Glutamatergic neuron (in vitro differentiated cells): ENCODE results near the gene PRKG1. TPM values are rescaled to one million over a fixed set of nuclear protein-coding genes. Genes with fewer than 3 reads are reported as not detected.

Source experiments
- DNase-seq: peaks from one replicate; pipeline ENCODE4 v3.0.0; 2022
- H3K27ac Mint-ChIP-seq: one replicate; pipeline ENCODE4 v1.8.0; 2020; ENCODE audit warnings: mild to moderate bottlenecking, mixed read lengths, inconsistent platforms; ENCODE audit not compliant: unreplicated experiment
- H3K27me3 Mint-ChIP-seq: one replicate; pipeline ENCODE4 v1.8.0; 2020; ENCODE audit warnings: mild to moderate bottlenecking, moderate library complexity, mixed read lengths, inconsistent platforms; ENCODE audit not compliant: unreplicated experiment
- H3K36me3 Mint-ChIP-seq: one replicate; pipeline ENCODE4 v1.8.0; 2020; ENCODE audit warnings: mild to moderate bottlenecking, mixed read lengths, inconsistent platforms; ENCODE audit not compliant: unreplicated experiment
- H3K4me1 Mint-ChIP-seq: one replicate; pipeline ENCODE4 v1.8.0; 2020; ENCODE audit warnings: mild to moderate bottlenecking, low read depth, mixed read lengths, inconsistent platforms; ENCODE audit not compliant: unreplicated experiment
- H3K4me3 Mint-ChIP-seq: one replicate; pipeline ENCODE4 v1.8.0; 2020; ENCODE audit warnings: mild to moderate bottlenecking, mixed read lengths, inconsistent platforms; ENCODE audit not compliant: unreplicated experiment
- H3K9me3 Mint-ChIP-seq: one replicate; pipeline ENCODE4 v1.8.0; 2020; ENCODE audit warnings: mild to moderate bottlenecking, moderate library complexity, mixed read lengths, inconsistent platforms; ENCODE audit not compliant: unreplicated experiment
- total RNA-seq: library from RNA; stranded (reverse); fragmentation: NEBNext Ultra II Directional; extraction: Animal tissue kit (Norgen Biotek cat#: 25700); gene quantifications from one replicate; pipeline ENCODE4 v1.2.1, GENCODE V29; 2021; ENCODE audit not compliant: unreplicated experiment
- TF ChIP-seq, protein P1 (sequence below): fragments of 200-600 bp; sonication (generic); IDR thresholded peaks from one replicate; pipeline ENCODE4 v1.5.0; 2021; ENCODE audit not compliant: partially characterized antibody, unreplicated experiment

PRKG1 gene
- total RNA-seq, 1 donor from 2014 or later: 52.7 TPM

DNA sequence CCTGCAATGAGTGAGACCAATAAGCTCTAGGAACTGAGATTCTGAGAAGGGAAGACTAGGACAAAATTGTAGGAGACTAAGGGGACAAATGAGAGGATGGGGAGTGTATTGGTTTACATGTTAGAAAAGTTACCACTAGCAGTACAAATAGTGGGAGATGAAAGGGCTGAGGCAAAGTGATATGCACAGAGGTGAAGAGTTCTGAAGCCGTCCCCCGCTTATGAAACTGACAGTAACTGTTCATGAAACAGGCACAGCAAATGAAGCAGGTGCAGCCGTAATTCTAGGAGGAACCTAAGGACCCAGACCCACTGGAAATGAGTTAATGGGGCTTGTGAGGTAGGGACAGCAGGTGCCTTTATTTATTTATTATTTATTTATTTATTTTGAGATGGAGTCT lies 211.3 kb downstream of the PRKG1 start:
- no peak for DNase-seq
- Mint-ChIP-seq H3K4me3 (no peak overlapping the region), H3K9me3 (peaks cover under 1% of the 10 kb centered on the region), H3K4me1 (no peaks in the 10 kb centered on the region), H3K27me3 (peaks cover 3% of the 10 kb centered on the region), H3K27ac (no peak overlapping the region), H3K36me3 (peaks cover 2% of the 10 kb centered on the region)
- TF ChIP-seq, protein P1, sequence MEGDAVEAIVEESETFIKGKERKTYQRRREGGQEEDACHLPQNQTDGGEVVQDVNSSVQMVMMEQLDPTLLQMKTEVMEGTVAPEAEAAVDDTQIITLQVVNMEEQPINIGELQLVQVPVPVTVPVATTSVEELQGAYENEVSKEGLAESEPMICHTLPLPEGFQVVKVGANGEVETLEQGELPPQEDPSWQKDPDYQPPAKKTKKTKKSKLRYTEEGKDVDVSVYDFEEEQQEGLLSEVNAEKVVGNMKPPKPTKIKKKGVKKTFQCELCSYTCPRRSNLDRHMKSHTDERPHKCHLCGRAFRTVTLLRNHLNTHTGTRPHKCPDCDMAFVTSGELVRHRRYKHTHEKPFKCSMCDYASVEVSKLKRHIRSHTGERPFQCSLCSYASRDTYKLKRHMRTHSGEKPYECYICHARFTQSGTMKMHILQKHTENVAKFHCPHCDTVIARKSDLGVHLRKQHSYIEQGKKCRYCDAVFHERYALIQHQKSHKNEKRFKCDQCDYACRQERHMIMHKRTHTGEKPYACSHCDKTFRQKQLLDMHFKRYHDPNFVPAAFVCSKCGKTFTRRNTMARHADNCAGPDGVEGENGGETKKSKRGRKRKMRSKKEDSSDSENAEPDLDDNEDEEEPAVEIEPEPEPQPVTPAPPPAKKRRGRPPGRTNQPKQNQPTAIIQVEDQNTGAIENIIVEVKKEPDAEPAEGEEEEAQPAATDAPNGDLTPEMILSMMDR: no peak

DNA sequence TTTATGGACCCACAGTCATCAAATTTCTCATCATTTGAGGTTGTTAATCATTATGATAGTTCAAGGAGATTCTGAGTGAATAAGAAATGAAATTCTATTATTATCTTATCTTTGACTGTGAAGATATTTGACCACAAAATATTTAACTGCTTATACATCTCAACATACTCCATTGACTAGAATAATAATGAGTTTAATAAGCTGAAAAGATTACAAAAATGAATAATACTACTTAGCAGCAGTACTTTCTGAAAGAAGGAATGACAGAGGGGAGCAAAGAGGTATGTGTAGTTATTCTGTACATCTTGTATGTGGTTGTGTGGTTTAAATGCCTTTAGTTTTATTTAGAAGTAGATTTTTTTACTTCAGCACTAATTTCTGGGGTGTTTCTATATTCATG lies 214.2 kb downstream of the PRKG1 start:
- Mint-ChIP-seq H3K36me3 (no peaks in the 10 kb centered on the region), H3K4me3 (no peak overlapping the region), H3K27me3 (peaks cover 3% of the 10 kb centered on the region), H3K4me1 (no peaks in the 10 kb centered on the region), H3K9me3 (peaks cover 2% of the 10 kb centered on the region), H3K27ac (no peak overlapping the region)
- DNase-seq: no peak
- TF ChIP-seq, protein P1: no peak

DNA sequence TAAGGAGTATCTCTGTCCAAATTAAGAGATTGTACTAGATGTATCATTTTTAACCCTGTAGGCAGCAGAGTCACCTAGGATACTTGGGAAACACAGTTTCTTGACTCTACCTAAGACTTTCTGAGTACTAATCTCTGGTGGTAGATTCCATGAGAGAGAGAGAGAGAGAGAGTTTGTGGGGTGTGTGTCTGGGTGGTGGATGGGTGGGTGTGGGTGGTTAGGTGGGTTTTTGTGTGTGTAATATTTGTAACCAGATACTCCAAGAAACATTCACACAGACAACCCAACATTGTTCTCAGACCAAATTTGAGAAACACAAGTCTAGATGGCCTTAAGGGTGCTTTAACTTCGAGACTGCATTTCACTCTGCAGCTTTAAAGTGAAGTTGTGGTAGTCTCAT lies 215.2 kb downstream of the PRKG1 start:
- Mint-ChIP-seq H3K9me3 (peaks cover 2% of the 10 kb centered on the region), H3K4me1 (no peaks in the 10 kb centered on the region), H3K27ac (no peak overlapping the region), H3K36me3 (no peaks in the 10 kb centered on the region), H3K27me3 (peaks cover 3% of the 10 kb centered on the region), H3K4me3 (no peak overlapping the region)
- TF ChIP-seq, protein P1: no peak
- DNase-seq: no peak

DNA sequence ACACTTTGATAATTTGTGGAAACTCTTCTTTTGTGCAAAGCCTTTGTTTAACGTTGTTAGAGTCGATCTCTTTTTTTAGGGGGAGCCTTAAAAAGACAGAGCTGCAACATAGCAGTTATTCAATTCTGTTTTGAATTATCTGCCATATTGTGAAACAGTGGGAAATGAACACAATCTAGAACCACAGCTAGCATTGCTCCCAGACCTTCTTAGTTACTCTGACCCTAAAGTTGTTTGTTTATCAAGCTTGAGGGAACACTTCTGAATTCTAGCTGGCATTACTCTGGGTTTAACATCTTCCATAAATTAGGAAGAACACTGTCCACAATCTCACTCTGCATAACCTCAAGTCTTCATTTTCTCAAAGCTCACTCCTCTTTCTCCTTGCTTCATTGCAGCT lies 217.7 kb downstream of the PRKG1 start:
- Mint-ChIP-seq H3K4me1 (peaks cover 4% of the 10 kb centered on the region), H3K9me3 (peaks cover 2% of the 10 kb centered on the region), H3K36me3 (no peaks in the 10 kb centered on the region), H3K4me3 (no peak overlapping the region), H3K27ac (no peak overlapping the region), H3K27me3 (peaks cover 3% of the 10 kb centered on the region)
- TF ChIP-seq, protein P1: no peak
- DNase-seq: no peak

DNA sequence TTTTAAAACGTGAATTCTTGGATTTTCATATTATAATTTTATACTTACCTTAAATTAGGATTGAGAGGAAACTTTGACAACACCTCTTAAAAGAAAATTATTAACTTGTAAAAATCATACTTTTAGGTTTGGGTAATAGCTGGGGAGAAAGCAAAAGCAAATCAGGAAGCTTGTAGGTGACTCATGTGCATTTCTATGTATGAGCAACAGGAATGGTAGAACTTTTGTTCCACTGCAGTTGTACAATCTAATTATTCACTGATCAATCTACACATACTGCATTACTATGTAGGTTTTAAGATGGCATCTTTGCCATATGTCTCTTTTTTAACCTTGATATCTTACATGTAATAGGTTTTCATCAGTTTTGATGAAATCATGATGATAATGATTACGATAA lies 223.2 kb downstream of the PRKG1 start:
- no peak for DNase-seq
- Mint-ChIP-seq H3K27me3 (no peaks in the 10 kb centered on the region), H3K36me3 (no peaks in the 10 kb centered on the region), H3K9me3 (no peaks in the 10 kb centered on the region), H3K27ac (no peak overlapping the region), H3K4me1 (peaks cover 7% of the 10 kb centered on the region), H3K4me3 (no peak overlapping the region)
- TF ChIP-seq, protein P1: no peak
